ENCODE measurements around the gene EDDM13.
"Not testable (repeated sequence)": the region's sequence is repeated elsewhere in the genome, so short reads cannot be mapped to it uniquely, and the experiment has no call there.

EDDM13 gene, protein sequence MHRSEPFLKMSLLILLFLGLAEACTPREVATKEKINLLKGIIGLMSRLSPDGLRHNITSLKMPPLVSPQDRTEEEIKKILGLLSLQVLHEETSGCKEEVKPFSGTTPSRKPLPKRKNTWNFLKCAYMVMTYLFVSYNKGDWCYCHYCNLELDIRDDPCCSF

GRCh38 chr19:56272161-56272798 lies at the start of gene EDDM13:
Gene EDDM13, plus strand, starts transcription at chr19:56272748. Its CDS starts 87 bp downstream, at chr19:56272835.
- Mint-ChIP-seq H3K27ac (no peak within 1 kb of the TSS), H3K36me3 (ENCODE audit: low read depth) (peaks cover 5% of the 10 kb centered on the region), H3K27me3 (no peaks in the 10 kb centered on the region), H3K4me3 (no peak within 1 kb of the TSS), H3K9me3 (peaks cover 4% of the 10 kb centered on the region), H3K4me1 (ENCODE audit: low read depth) (no peaks in the 10 kb centered on the region)
- no peak for DNase-seq

DNA sequence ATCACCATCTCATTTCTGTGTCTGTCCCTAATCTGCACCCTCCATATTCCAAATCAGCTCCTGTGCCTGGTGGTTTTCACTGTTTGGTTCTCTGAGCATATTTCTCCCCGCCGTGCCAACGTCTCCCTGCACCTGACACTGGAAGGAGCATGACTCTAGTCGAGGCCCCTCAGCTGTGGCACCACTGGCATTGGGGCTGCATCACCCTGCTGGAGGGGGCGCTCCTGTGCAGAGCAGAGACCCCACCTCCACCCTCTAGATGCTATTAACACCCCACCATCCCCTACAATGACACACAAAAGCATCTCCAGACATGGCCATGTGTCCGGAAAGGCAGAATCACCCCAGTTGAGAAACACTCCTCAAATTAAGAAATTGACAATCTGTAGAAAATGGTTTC lies 49.6 kb upstream of the EDDM13 start:
- H3K27ac Mint-ChIP-seq: no peak overlapping the region
- H3K9me3 Mint-ChIP-seq: no peaks in the 10 kb centered on the region
- H3K4me1 Mint-ChIP-seq (ENCODE audit: low read depth): peaks cover 2% of the 10 kb centered on the region
- H3K27me3 Mint-ChIP-seq: peaks cover 9% of the 10 kb centered on the region
- no peak for DNase-seq
- H3K36me3 Mint-ChIP-seq (ENCODE audit: low read depth): peaks cover 29% of the 10 kb centered on the region
- H3K4me3 Mint-ChIP-seq: no peak overlapping the region

GRCh38 chr19:56223481-56223880 lies 49.1 kb upstream of the EDDM13 start:
- Mint-ChIP-seq H3K4me3 (no peak overlapping the region), H3K9me3 (no peaks in the 10 kb centered on the region), H3K27me3 (peaks cover 6% of the 10 kb centered on the region), H3K36me3 (ENCODE audit: low read depth) (peaks cover 29% of the 10 kb centered on the region), H3K27ac (no peak overlapping the region), H3K4me1 (ENCODE audit: low read depth) (no peaks in the 10 kb centered on the region)
- DNase-seq: no peak

GRCh38 chr19:56245121-56245740 lies 27.3 kb upstream of the EDDM13 start:
- Mint-ChIP-seq H3K4me1 (ENCODE audit: low read depth) (no peaks in the 10 kb centered on the region), H3K4me3 (no peak overlapping the region), H3K27me3 (no peaks in the 10 kb centered on the region), H3K27ac (no peak overlapping the region), H3K9me3 (no peaks in the 10 kb centered on the region), H3K36me3 (ENCODE audit: low read depth) (no peaks in the 10 kb centered on the region)
- DNase-seq: no peak

DNA sequence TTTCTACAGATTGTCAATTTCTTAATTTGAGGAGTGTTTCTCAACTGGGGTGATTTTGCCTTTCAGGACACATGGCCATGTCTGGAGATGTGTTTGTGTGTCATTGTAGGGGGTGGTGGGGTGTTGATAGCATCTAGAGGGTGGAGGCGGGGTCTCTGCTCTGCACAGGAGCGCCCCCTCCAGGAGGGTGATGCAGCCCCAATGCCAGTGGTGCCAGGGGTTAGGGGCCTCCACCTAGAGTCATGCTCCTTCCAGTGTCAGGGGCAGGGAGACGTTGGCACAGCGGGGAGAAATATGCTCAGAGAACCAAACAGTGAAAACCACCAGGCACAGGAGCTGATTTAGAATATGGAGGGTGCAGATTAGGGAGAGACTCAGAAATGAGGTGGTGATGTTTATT lies 26.8 kb upstream of the EDDM13 start:
- DNase-seq; H3K27ac Mint-ChIP-seq; H3K4me3 Mint-ChIP-seq; H3K9me3 Mint-ChIP-seq; H3K27me3 Mint-ChIP-seq; H3K4me1 Mint-ChIP-seq (ENCODE audit: low read depth); H3K36me3 Mint-ChIP-seq (ENCODE audit: low read depth): not testable (repeated sequence)

DNA sequence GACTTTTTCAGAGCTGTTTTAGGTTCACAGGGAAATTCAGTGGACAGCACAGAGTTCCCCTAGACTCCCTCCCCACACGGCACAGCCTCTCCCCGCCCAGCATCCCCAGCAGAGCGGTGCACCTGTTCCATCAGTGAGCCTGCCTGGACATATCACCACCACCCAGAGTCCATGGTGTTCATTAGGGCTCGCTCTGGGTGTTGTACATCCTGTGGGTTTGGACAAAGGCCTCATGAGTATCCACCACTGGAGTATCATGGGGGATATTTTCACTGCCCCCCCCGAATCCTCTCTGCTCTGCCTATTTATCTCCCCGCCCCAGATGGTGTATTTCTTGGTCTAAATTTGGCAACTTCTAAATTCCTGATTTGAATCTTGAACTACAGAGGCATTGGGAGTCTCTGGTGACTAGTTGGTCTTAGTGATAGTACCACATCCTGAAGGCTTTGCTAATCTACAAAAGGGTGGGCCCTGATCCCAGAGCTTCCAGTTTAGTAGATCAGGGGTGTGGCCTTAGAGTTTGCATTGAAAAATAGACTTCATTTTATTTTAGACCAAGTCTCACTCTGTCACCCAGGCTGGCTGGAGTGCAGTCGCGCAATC lies 23.7 kb upstream of the EDDM13 start:
- H3K4me1 Mint-ChIP-seq (ENCODE audit: low read depth); H3K27ac Mint-ChIP-seq; H3K9me3 Mint-ChIP-seq; H3K27me3 Mint-ChIP-seq; H3K4me3 Mint-ChIP-seq; DNase-seq; H3K36me3 Mint-ChIP-seq (ENCODE audit: low read depth): not testable (repeated sequence)

DNA sequence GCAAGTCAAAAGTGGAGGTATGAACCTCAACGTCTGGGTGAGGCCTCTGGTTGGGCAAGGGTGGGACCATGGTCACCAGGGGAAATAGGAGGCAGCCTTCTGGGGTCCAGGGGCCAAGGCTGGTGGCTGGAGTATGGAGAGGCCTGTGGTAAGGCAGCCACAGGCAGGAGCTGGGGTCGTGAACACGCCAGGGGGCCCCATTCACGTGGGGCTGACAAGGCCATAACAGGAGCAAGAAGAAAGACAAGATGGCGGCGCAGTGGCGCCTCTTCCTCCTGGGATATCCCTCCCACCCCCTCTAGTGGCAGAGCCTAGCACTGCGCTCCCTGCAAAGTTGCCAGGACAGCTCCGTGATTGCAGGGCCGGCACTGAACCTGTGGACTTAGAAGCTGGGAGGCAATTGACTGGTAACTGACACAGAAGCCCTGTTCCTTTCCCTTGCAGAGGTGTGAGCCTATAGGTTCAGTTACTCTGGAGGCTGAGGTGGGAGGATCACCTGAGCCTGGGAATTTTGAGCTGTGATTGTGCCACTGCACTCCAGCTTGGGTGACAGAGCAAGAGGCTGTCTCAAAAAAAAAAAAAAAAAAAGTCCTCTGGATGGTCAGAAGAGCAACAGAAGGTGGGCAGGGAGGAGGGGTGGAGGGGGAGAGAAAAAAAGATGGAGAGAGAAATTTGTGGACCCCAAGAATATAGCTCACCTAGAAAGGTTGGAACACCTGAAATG lies 19.7 kb upstream of the EDDM13 start:
- H3K27me3 Mint-ChIP-seq: no peaks in the 10 kb centered on the region
- peaks cover 3% of the 10 kb centered on the region for H3K4me1 Mint-ChIP-seq (ENCODE audit: low read depth)
- H3K4me3 Mint-ChIP-seq: no peak overlapping the region
- no peaks in the 10 kb centered on the region for H3K36me3 Mint-ChIP-seq (ENCODE audit: low read depth)
- H3K9me3 Mint-ChIP-seq: no peaks in the 10 kb centered on the region
- DNase-seq: peak; percentile 82
- no peak overlapping the region for H3K27ac Mint-ChIP-seq

DNA sequence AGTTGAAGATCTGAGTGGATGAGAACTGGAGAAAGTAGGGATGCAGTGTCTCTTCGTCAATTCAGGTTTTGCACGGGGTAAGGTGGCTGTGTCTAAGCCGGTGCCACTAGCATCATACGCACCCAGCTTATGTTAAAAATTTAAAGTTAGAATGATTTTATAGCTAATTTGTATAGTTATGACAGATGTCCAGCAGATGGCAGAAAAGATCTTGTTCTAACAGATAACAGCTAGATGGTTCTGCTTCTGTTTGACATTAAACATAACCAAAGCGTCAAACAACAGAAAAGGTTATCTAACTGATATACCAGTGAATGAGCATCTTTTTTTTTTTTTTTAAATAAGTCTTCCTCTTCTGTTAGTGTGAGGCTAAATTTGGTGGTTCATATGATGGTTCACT lies 18.8 kb upstream of the EDDM13 start:
- Mint-ChIP-seq H3K4me3 (no peak overlapping the region), H3K9me3 (no peaks in the 10 kb centered on the region), H3K27me3 (no peaks in the 10 kb centered on the region), H3K27ac (no peak overlapping the region), H3K4me1 (ENCODE audit: low read depth) (peaks cover 3% of the 10 kb centered on the region), H3K36me3 (ENCODE audit: low read depth) (no peaks in the 10 kb centered on the region)
- DNase-seq: no peak

DNA sequence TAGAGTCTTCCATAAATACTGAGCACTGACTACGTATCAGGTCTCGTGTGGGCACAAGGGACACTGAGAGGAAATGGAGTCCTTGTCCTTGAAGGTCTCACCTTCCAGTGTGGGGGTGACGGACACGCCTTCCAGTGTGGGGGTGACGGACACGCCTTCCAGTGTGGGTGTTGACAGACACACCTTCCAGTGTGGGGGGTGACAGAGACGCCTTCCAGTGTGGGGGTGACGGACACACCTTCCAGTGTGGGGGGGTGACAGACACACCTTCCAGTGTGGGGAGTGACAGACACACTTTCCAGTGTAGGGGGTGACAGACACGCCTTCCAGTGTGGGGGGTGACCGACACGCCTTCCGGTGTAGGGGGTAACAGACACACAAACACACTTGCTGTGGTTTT lies 14.3 kb upstream of the EDDM13 start:
- no peak for DNase-seq
- Mint-ChIP-seq H3K4me3 (no peak overlapping the region), H3K27me3 (no peaks in the 10 kb centered on the region), H3K36me3 (ENCODE audit: low read depth) (no peaks in the 10 kb centered on the region), H3K9me3 (no peaks in the 10 kb centered on the region), H3K27ac (no peak overlapping the region), H3K4me1 (ENCODE audit: low read depth) (no peaks in the 10 kb centered on the region)

- no peaks in the 10 kb centered on the region for H3K27me3 Mint-ChIP-seq
- no peaks in the 10 kb centered on the region for H3K4me1 Mint-ChIP-seq (ENCODE audit: low read depth)
- H3K4me3 Mint-ChIP-seq: no peak overlapping the region
- no peaks in the 10 kb centered on the region for H3K36me3 Mint-ChIP-seq (ENCODE audit: low read depth)
- no peak for DNase-seq
- no peaks in the 10 kb centered on the region for H3K9me3 Mint-ChIP-seq
- H3K27ac Mint-ChIP-seq: no peak overlapping the region
These were observed 11.4 kb upstream of the EDDM13 start for GRCh38 chr19:56261145-56261544.

DNA sequence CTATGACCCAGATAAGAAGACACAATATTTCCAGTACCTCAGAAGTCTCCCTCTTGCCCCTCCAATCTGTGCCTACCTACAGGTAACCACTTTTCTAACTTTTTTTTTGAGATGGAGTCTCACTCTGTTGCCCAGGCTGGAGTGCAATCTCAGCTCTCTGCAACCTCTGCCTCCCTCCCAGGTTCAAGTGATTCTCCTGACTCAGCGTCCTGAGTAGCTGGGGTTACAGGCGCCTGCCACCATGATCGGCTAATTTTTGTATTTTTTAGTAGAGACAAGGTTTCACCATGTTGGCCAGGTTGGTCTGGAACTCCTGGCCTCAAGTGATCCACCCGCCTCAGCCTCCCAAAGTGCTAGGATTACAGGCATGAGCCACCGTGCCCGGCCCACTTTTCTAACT lies 10.6 kb upstream of the EDDM13 start:
- not testable (repeated sequence) for H3K36me3 Mint-ChIP-seq (ENCODE audit: low read depth); H3K27ac Mint-ChIP-seq; H3K27me3 Mint-ChIP-seq; H3K9me3 Mint-ChIP-seq; H3K4me1 Mint-ChIP-seq (ENCODE audit: low read depth); DNase-seq; H3K4me3 Mint-ChIP-seq

- H3K27me3 Mint-ChIP-seq: no peaks in the 10 kb centered on the region
- H3K4me1 Mint-ChIP-seq (ENCODE audit: low read depth): no peaks in the 10 kb centered on the region
- H3K4me3 Mint-ChIP-seq: no peak overlapping the region
- no peak overlapping the region for H3K27ac Mint-ChIP-seq
- H3K36me3 Mint-ChIP-seq (ENCODE audit: low read depth): no peaks in the 10 kb centered on the region
- H3K9me3 Mint-ChIP-seq: no peaks in the 10 kb centered on the region
- no peak for DNase-seq
These were observed 9.2 kb upstream of the EDDM13 start for GRCh38 chr19:56263319-56263718.

GRCh38 chr19:56266051-56266450 lies 6.5 kb upstream of the EDDM13 start:
- Mint-ChIP-seq H3K4me3 (no peak overlapping the region), H3K27me3 (no peaks in the 10 kb centered on the region), H3K4me1 (ENCODE audit: low read depth) (no peaks in the 10 kb centered on the region), H3K27ac (no peak overlapping the region), H3K9me3 (no peaks in the 10 kb centered on the region), H3K36me3 (ENCODE audit: low read depth) (no peaks in the 10 kb centered on the region)
- DNase-seq: no peak

DNA sequence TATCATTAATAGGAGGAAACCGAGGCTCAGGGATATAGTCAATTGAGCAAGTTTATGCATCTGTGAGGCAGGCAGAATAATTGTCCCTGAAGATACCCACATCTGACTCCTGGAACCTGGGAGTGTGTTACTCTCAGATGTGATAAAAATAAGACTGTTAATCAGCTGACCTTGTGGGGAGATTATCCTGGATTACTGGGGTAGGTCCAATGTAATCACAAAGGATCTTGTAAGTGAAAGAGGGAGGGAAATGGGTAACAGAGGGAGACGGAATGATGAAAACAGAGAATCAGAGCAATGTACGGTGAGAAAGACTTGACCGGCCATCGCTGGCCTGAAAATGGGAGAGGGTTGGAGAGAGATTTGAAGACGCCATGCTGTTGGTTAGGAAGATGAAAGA lies 3.2 kb upstream of the EDDM13 start:
- no peaks in the 10 kb centered on the region for H3K9me3 Mint-ChIP-seq
- H3K4me1 Mint-ChIP-seq (ENCODE audit: low read depth): no peaks in the 10 kb centered on the region
- no peak overlapping the region for H3K4me3 Mint-ChIP-seq
- no peak for DNase-seq
- no peak overlapping the region for H3K27ac Mint-ChIP-seq
- H3K36me3 Mint-ChIP-seq (ENCODE audit: low read depth): no peaks in the 10 kb centered on the region
- no peaks in the 10 kb centered on the region for H3K27me3 Mint-ChIP-seq

- Mint-ChIP-seq H3K27ac (no peak overlapping the region), H3K4me3 (no peak overlapping the region), H3K4me1 (ENCODE audit: low read depth) (no peaks in the 10 kb centered on the region), H3K9me3 (no peaks in the 10 kb centered on the region), H3K27me3 (no peaks in the 10 kb centered on the region), H3K36me3 (ENCODE audit: low read depth) (no peaks in the 10 kb centered on the region)
- no peak for DNase-seq
These were observed 1.9 kb upstream of the EDDM13 start for GRCh38 chr19:56270676-56271075.
